Measurements from ENCODE around the gene KRT28. TPM values are rescaled to one million over a fixed set of nuclear protein-coding genes. Genes with fewer than 3 reads are reported as not detected.

KRT28 gene
- total RNA-seq, 1 experiment from 2014 or later: not detected

- no peak for TF ChIP-seq EZH2 (IDR thresholded peaks at IDR 0.05; ENCODE audit: low read depth)
- TF ChIP-seq, protein P1, sequence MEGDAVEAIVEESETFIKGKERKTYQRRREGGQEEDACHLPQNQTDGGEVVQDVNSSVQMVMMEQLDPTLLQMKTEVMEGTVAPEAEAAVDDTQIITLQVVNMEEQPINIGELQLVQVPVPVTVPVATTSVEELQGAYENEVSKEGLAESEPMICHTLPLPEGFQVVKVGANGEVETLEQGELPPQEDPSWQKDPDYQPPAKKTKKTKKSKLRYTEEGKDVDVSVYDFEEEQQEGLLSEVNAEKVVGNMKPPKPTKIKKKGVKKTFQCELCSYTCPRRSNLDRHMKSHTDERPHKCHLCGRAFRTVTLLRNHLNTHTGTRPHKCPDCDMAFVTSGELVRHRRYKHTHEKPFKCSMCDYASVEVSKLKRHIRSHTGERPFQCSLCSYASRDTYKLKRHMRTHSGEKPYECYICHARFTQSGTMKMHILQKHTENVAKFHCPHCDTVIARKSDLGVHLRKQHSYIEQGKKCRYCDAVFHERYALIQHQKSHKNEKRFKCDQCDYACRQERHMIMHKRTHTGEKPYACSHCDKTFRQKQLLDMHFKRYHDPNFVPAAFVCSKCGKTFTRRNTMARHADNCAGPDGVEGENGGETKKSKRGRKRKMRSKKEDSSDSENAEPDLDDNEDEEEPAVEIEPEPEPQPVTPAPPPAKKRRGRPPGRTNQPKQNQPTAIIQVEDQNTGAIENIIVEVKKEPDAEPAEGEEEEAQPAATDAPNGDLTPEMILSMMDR (conservative IDR thresholded peaks at IDR 0.05): no peak
- DNase-seq: no peak
- Histone ChIP-seq H3K4me3 (no peak overlapping the region), H3K9me2 (ENCODE audit: insufficient read depth) (no peaks in the 10 kb centered on the region), H3K79me2 (ENCODE audit: low read depth) (peaks cover 17% of the 10 kb centered on the region), H3K27me3 (ENCODE audit: insufficient read depth, low read depth) (no peaks in the 10 kb centered on the region), H3K4me2 (no peak overlapping the region), H4K20me1 (ENCODE audit: insufficient read depth) (no peaks in the 10 kb centered on the region), H2AFZ (no peak overlapping the region), H3K27ac (no peak overlapping the region), H3K36me3 (ENCODE audit: low read depth) (peaks cover 8% of the 10 kb centered on the region; the same call in 1 of the 2 replicates), H3K9me3 (ENCODE audit: insufficient read depth, low read depth) (no peaks in the 10 kb centered on the region), H3F3A (ENCODE audit: insufficient read depth, low read depth) (peaks cover 52% of the 10 kb centered on the region), H3K4me1 (replicated peaks; ENCODE audit: insufficient read depth) (peaks cover 38% of the 10 kb centered on the region)
- ChIA-PET CTCF (no interaction called here), POLR2A (ENCODE audit: unreplicated experiment) (no interaction called here)
- intact Hi-C loops (cut with micrococcal nuclease; ENCODE audit: unreplicated experiment): no loop called here
- BruUV-seq (replicated peaks): no TSS peak
These were observed 14.0 kb upstream of the KRT28 start for GRCh38 chr17:40813804-40814203.

DNA sequence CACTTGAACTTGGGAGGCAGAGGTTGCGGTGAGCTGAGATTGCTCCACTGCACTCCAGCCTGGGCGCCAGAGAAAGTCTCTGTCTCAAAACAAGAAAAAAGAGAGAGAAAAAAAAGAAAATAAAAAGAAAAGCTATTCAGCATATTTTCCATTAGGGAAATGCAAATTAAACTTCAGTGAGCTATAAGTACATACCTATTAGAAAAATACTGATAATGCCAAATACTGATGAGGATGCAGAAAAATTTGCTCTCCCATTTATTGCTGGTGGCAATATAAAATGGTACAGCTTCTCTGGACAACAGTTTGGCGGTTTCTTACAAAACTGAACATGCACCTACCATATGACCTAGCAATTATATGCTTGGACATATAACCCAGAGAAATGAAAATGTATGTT lies 12.9 kb upstream of the KRT28 start:
- H3K27me3 ChIP-seq (ENCODE audit: insufficient read depth, low read depth): no peaks in the 10 kb centered on the region
- H3K9me3 ChIP-seq (ENCODE audit: insufficient read depth, low read depth): no peaks in the 10 kb centered on the region
- no TSS peak for BruUV-seq (replicated peaks)
- H3K79me2 ChIP-seq (ENCODE audit: low read depth): peaks cover 8% of the 10 kb centered on the region
- H3K9me2 ChIP-seq (ENCODE audit: insufficient read depth): no peaks in the 10 kb centered on the region
- intact Hi-C loops (cut with micrococcal nuclease; ENCODE audit: unreplicated experiment): no loop called here
- no peak overlapping the region for H3K4me3 ChIP-seq
- H4K20me1 ChIP-seq (ENCODE audit: insufficient read depth): no peaks in the 10 kb centered on the region
- no peak for DNase-seq
- H2AFZ ChIP-seq: no peak overlapping the region
- H3F3A ChIP-seq (ENCODE audit: insufficient read depth, low read depth): peaks cover 42% of the 10 kb centered on the region
- no peak overlapping the region for H3K4me2 ChIP-seq
- ChIA-PET POLR2A (ENCODE audit: unreplicated experiment) (no interaction called here), CTCF (interaction anchor here (0.6 kb wide), 1 partner anchor 44 kb away, joined by 3 read pairs; no protein-coding TSS in a partner anchor)
- peaks cover 8% of the 10 kb centered on the region; the same call in 1 of the 2 replicates for H3K36me3 ChIP-seq (ENCODE audit: low read depth)
- TF ChIP-seq, protein P1 (conservative IDR thresholded peaks at IDR 0.05): no peak
- no peak for TF ChIP-seq EZH2 (IDR thresholded peaks at IDR 0.05; ENCODE audit: low read depth)
- peaks cover 34% of the 10 kb centered on the region for H3K4me1 ChIP-seq (replicated peaks; ENCODE audit: insufficient read depth)
- H3K27ac ChIP-seq: no peak overlapping the region

DNA sequence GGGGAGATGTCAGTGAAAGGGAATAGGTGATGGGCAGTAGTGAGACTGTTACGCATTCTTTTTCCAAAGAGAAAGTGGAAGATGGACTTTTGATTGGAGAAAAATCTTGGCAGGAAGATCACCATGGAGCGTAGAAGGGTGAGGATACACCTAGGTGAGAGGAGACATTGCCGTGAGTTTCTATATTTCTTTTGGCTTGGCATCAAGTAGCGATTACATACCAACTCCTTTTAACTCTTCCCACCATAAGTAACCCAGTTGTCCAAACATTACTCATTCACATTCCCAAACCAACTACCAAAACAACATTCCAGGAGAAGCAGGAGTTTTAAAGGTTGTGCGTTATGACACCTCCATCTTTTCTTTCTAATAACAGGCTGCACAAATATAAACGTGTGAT lies 10.7 kb upstream of the KRT28 start:
- no peaks in the 10 kb centered on the region for H3K9me2 ChIP-seq (ENCODE audit: insufficient read depth)
- no peaks in the 10 kb centered on the region for H3K36me3 ChIP-seq (ENCODE audit: low read depth)
- CTCF ChIA-PET: no interaction called here
- H3K79me2 ChIP-seq (ENCODE audit: low read depth): no peaks in the 10 kb centered on the region
- H3F3A ChIP-seq (ENCODE audit: insufficient read depth, low read depth): peaks cover 24% of the 10 kb centered on the region
- intact Hi-C loops (cut with micrococcal nuclease; ENCODE audit: unreplicated experiment): loop anchor here (2.0 kb wide), 1 partner anchor 44 kb away; no protein-coding TSS in a partner anchor
- TF ChIP-seq, protein P1 (conservative IDR thresholded peaks at IDR 0.05): no peak
- no peak for TF ChIP-seq EZH2 (IDR thresholded peaks at IDR 0.05; ENCODE audit: low read depth)
- H3K4me3 ChIP-seq: peak overlapping the region; percentile 11; the same call in 1 of the 2 replicates
- POLR2A ChIA-PET (ENCODE audit: unreplicated experiment): no interaction called here
- peaks cover 27% of the 10 kb centered on the region for H3K4me1 ChIP-seq (replicated peaks; ENCODE audit: insufficient read depth)
- H4K20me1 ChIP-seq (ENCODE audit: insufficient read depth): no peaks in the 10 kb centered on the region
- H2AFZ ChIP-seq: peak overlapping the region; percentile 4; the same call in 1 of the 2 replicates
- H3K27me3 ChIP-seq (ENCODE audit: insufficient read depth, low read depth): no peaks in the 10 kb centered on the region
- peak overlapping the region; percentile 70 for H3K27ac ChIP-seq
- no TSS peak for BruUV-seq (replicated peaks)
- peak overlapping the region; percentile 62 for H3K4me2 ChIP-seq
- no peaks in the 10 kb centered on the region for H3K9me3 ChIP-seq (ENCODE audit: insufficient read depth, low read depth)
- DNase-seq: peak; percentile 18 to 89

All from PC-9 (cell line).